ENCODE data around the gene SNN. TPM values are rescaled to one million over a fixed set of nuclear protein-coding genes. Genes with fewer than 3 reads are reported as not detected.

SNN gene
- polyA plus RNA-seq, 1 donor from 2014 or later: 176 TPM

GRCh38 chr16:11677451-11677951 lies 9.2 kb downstream of the SNN start:
- no peak overlapping the region for H3K9ac ChIP-seq (ENCODE audit: low read length)
- H3K4me3 ChIP-seq (ENCODE audit: low read length): no peak overlapping the region
- H3K36me3 ChIP-seq (ENCODE audit: insufficient read depth, low read length): no peaks in the 10 kb centered on the region
- H2AFZ ChIP-seq (ENCODE audit: low read depth, low read length): no peak overlapping the region
- peaks cover 11% of the 10 kb centered on the region for H3K79me2 ChIP-seq (replicated peaks; ENCODE audit: insufficient read depth, low read length)
- H3F3A ChIP-seq (ENCODE audit: insufficient read depth, low read length, poor library complexity, severe bottlenecking): no peaks in the 10 kb centered on the region
- TF ChIP-seq EP300 (conservative IDR thresholded peaks at IDR 0.05; ENCODE audit: poor library complexity, severe bottlenecking): no peak
- TF ChIP-seq, protein P1, sequence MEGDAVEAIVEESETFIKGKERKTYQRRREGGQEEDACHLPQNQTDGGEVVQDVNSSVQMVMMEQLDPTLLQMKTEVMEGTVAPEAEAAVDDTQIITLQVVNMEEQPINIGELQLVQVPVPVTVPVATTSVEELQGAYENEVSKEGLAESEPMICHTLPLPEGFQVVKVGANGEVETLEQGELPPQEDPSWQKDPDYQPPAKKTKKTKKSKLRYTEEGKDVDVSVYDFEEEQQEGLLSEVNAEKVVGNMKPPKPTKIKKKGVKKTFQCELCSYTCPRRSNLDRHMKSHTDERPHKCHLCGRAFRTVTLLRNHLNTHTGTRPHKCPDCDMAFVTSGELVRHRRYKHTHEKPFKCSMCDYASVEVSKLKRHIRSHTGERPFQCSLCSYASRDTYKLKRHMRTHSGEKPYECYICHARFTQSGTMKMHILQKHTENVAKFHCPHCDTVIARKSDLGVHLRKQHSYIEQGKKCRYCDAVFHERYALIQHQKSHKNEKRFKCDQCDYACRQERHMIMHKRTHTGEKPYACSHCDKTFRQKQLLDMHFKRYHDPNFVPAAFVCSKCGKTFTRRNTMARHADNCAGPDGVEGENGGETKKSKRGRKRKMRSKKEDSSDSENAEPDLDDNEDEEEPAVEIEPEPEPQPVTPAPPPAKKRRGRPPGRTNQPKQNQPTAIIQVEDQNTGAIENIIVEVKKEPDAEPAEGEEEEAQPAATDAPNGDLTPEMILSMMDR (IDR thresholded peaks at IDR 0.05; ENCODE audit: poor library complexity, severe bottlenecking): no peak
- TF ChIP-seq RAD21 (conservative IDR thresholded peaks at IDR 0.05): no peak
- no peaks in the 10 kb centered on the region for H3K27me3 ChIP-seq (ENCODE audit: insufficient read depth, low read depth, low read length)
- no peak overlapping the region for H3K27ac ChIP-seq (ENCODE audit: low read length)
- no peak overlapping the region for H3K4me2 ChIP-seq (ENCODE audit: low read length)
- no peaks in the 10 kb centered on the region for H3K9me3 ChIP-seq (ENCODE audit: low read length)
- H3K9me2 ChIP-seq (ENCODE audit: insufficient read depth, low read length): no peaks in the 10 kb centered on the region
- H4K20me1 ChIP-seq (ENCODE audit: insufficient read depth): peaks cover 34% of the 10 kb centered on the region

GRCh38 chr16:11677959-11678881 lies 10.0 kb downstream of the SNN start:
- Histone ChIP-seq H3K9me2 (ENCODE audit: insufficient read depth, low read length) (no peaks in the 10 kb centered on the region), H3K27ac (ENCODE audit: low read length) (no peak overlapping the region), H3K36me3 (ENCODE audit: insufficient read depth, low read length) (no peaks in the 10 kb centered on the region), H3K4me2 (ENCODE audit: low read length) (no peak overlapping the region), H2AFZ (ENCODE audit: low read depth, low read length) (no peak overlapping the region), H3K9me3 (ENCODE audit: low read length) (no peaks in the 10 kb centered on the region), H3K27me3 (ENCODE audit: insufficient read depth, low read depth, low read length) (no peaks in the 10 kb centered on the region), H4K20me1 (ENCODE audit: insufficient read depth) (peaks cover 27% of the 10 kb centered on the region), H3K79me2 (replicated peaks; ENCODE audit: insufficient read depth, low read length) (peaks cover 4% of the 10 kb centered on the region), H3K4me3 (ENCODE audit: low read length) (no peak overlapping the region), H3F3A (ENCODE audit: insufficient read depth, low read length, poor library complexity, severe bottlenecking) (no peaks in the 10 kb centered on the region), H3K9ac (ENCODE audit: low read length) (no peak overlapping the region)
- TF ChIP-seq EZH2 (IDR thresholded peaks at IDR 0.05; ENCODE audit: borderline replicate concordance, insufficient read depth, low read length, poor library complexity, severe bottlenecking) (no peak), SMC3 (conservative IDR thresholded peaks at IDR 0.05; ENCODE audit: poor library complexity) (no peak)
- TF ChIP-seq, protein P2, sequence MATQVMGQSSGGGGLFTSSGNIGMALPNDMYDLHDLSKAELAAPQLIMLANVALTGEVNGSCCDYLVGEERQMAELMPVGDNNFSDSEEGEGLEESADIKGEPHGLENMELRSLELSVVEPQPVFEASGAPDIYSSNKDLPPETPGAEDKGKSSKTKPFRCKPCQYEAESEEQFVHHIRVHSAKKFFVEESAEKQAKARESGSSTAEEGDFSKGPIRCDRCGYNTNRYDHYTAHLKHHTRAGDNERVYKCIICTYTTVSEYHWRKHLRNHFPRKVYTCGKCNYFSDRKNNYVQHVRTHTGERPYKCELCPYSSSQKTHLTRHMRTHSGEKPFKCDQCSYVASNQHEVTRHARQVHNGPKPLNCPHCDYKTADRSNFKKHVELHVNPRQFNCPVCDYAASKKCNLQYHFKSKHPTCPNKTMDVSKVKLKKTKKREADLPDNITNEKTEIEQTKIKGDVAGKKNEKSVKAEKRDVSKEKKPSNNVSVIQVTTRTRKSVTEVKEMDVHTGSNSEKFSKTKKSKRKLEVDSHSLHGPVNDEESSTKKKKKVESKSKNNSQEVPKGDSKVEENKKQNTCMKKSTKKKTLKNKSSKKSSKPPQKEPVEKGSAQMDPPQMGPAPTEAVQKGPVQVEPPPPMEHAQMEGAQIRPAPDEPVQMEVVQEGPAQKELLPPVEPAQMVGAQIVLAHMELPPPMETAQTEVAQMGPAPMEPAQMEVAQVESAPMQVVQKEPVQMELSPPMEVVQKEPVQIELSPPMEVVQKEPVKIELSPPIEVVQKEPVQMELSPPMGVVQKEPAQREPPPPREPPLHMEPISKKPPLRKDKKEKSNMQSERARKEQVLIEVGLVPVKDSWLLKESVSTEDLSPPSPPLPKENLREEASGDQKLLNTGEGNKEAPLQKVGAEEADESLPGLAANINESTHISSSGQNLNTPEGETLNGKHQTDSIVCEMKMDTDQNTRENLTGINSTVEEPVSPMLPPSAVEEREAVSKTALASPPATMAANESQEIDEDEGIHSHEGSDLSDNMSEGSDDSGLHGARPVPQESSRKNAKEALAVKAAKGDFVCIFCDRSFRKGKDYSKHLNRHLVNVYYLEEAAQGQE (IDR thresholded peaks at IDR 0.05; ENCODE audit: borderline replicate concordance): no peak

GRCh38 chr16:11679250-11679649 lies 11.0 kb downstream of the SNN start:
- Histone ChIP-seq H3F3A (ENCODE audit: insufficient read depth, low read length, poor library complexity, severe bottlenecking) (no peaks in the 10 kb centered on the region), H3K4me2 (ENCODE audit: low read length) (no peak overlapping the region), H2AFZ (ENCODE audit: low read depth, low read length) (no peak overlapping the region), H4K20me1 (ENCODE audit: insufficient read depth) (peaks cover 23% of the 10 kb centered on the region), H3K9me2 (ENCODE audit: insufficient read depth, low read length) (no peaks in the 10 kb centered on the region), H3K27me3 (ENCODE audit: insufficient read depth, low read depth, low read length) (no peaks in the 10 kb centered on the region), H3K9ac (ENCODE audit: low read length) (no peak overlapping the region), H3K79me2 (replicated peaks; ENCODE audit: insufficient read depth, low read length) (peaks cover 3% of the 10 kb centered on the region), H3K9me3 (ENCODE audit: low read length) (no peaks in the 10 kb centered on the region), H3K36me3 (ENCODE audit: insufficient read depth, low read length) (no peaks in the 10 kb centered on the region), H3K4me3 (ENCODE audit: low read length) (no peak overlapping the region), H3K27ac (ENCODE audit: low read length) (no peak overlapping the region)
- TF ChIP-seq EZH2 (IDR thresholded peaks at IDR 0.05; ENCODE audit: borderline replicate concordance, insufficient read depth, low read length, poor library complexity, severe bottlenecking) (no peak), SMC3 (conservative IDR thresholded peaks at IDR 0.05; ENCODE audit: poor library complexity) (no peak), MXI1 (conservative IDR thresholded peaks at IDR 0.05; ENCODE audit: poor library complexity, severe bottlenecking) (no peak), EP300 (conservative IDR thresholded peaks at IDR 0.05; ENCODE audit: poor library complexity, severe bottlenecking) (no peak), TAF1 (IDR thresholded peaks at IDR 0.05; ENCODE audit: low read depth) (no peak), RAD21 (conservative IDR thresholded peaks at IDR 0.05) (no peak)
- TF ChIP-seq, protein P1 (IDR thresholded peaks at IDR 0.05; ENCODE audit: poor library complexity, severe bottlenecking): no peak
- TF ChIP-seq, protein P2 (IDR thresholded peaks at IDR 0.05; ENCODE audit: borderline replicate concordance): no peak

All from neural cell (in vitro differentiated cells).